ENCODE results near the gene EPB41L2.

Gene EPB41L2

GRCh38 chr6:131068165-131068564 is 5.1 kb upstream of the EPB41L2 start:
- Mint-ChIP-seq H3K9me3 (no peaks in the 10 kb centered on the region), H3K27me3 (no peaks in the 10 kb centered on the region), H3K36me3 (no peaks in the 10 kb centered on the region), H3K4me1 (peaks cover 8% of the 10 kb centered on the region), H3K4me3 (no peak overlapping the region), H3K27ac (no peak overlapping the region)

- Mint-ChIP-seq H3K4me3 (no peak overlapping the region), H3K36me3 (no peaks in the 10 kb centered on the region)
Measured at GRCh38 chr6:131067521-131067920, 4.5 kb upstream of the EPB41L2 start.

GRCh38 chr6:131065824-131066171 is 2.8 kb upstream of the EPB41L2 start:
- H3K4me3 Mint-ChIP-seq = no peak overlapping the region
- H3K9me3 Mint-ChIP-seq = no peaks in the 10 kb centered on the region
- no peak overlapping the region for H3K27ac Mint-ChIP-seq
- no peaks in the 10 kb centered on the region for H3K36me3 Mint-ChIP-seq
- H3K27me3 Mint-ChIP-seq = no peaks in the 10 kb centered on the region
- peaks cover 20% of the 10 kb centered on the region for H3K4me1 Mint-ChIP-seq

More at GRCh38 chr6:131067521-131067920, 4.5 kb upstream of the EPB41L2 start:
- no peaks in the 10 kb centered on the region for H3K9me3 Mint-ChIP-seq
- H3K27ac Mint-ChIP-seq = no peak overlapping the region
- H3K27me3 Mint-ChIP-seq = no peaks in the 10 kb centered on the region
- H3K4me1 Mint-ChIP-seq = peaks cover 8% of the 10 kb centered on the region

- H3K36me3 Mint-ChIP-seq = no peaks in the 10 kb centered on the region
- no peak overlapping the region for H3K4me3 Mint-ChIP-seq
- H3K4me1 Mint-ChIP-seq = peaks cover 25% of the 10 kb centered on the region
- H3K27ac Mint-ChIP-seq = no peak overlapping the region
- H3K27me3 Mint-ChIP-seq = no peaks in the 10 kb centered on the region
- no peaks in the 10 kb centered on the region for H3K9me3 Mint-ChIP-seq
Measured at GRCh38 chr6:131065112-131065823, 2.2 kb upstream of the EPB41L2 start.

GRCh38 chr6:131063764-131064272 is 773 bp upstream of the EPB41L2 start:
- H3K36me3 Mint-ChIP-seq = no peaks in the 10 kb centered on the region
- H3K4me3 Mint-ChIP-seq = peak overlapping the region; percentile 67
- no peaks in the 10 kb centered on the region for H3K27me3 Mint-ChIP-seq
- peak overlapping the region; percentile 57 for H3K27ac Mint-ChIP-seq
- peaks cover 27% of the 10 kb centered on the region for H3K4me1 Mint-ChIP-seq
- H3K9me3 Mint-ChIP-seq = no peaks in the 10 kb centered on the region

- H3K4me3 Mint-ChIP-seq = peak overlapping the region; percentile 81
- H3K36me3 Mint-ChIP-seq = no peaks in the 10 kb centered on the region
- no peak overlapping the region for H3K27ac Mint-ChIP-seq
- peaks cover 27% of the 10 kb centered on the region for H3K4me1 Mint-ChIP-seq
- H3K9me3 Mint-ChIP-seq = no peaks in the 10 kb centered on the region
- H3K27me3 Mint-ChIP-seq = no peaks in the 10 kb centered on the region
Measured at GRCh38 chr6:131062241-131063027, 611 bp downstream of the EPB41L2 start.

GRCh38 chr6:131061751-131062119 is 1.3 kb downstream of the EPB41L2 start:
- Mint-ChIP-seq H3K36me3 (no peaks in the 10 kb centered on the region), H3K9me3 (no peaks in the 10 kb centered on the region), H3K27ac (no peak overlapping the region), H3K4me1 (peaks cover 27% of the 10 kb centered on the region), H3K4me3 (peak overlapping the region; percentile 76), H3K27me3 (no peaks in the 10 kb centered on the region)

- no peaks in the 10 kb centered on the region for H3K27me3 Mint-ChIP-seq
- H3K9me3 Mint-ChIP-seq = no peaks in the 10 kb centered on the region
- peaks cover 27% of the 10 kb centered on the region for H3K4me1 Mint-ChIP-seq
- no peak overlapping the region for H3K27ac Mint-ChIP-seq
- peak overlapping the region; percentile 76 for H3K4me3 Mint-ChIP-seq
- H3K36me3 Mint-ChIP-seq = no peaks in the 10 kb centered on the region
Measured at GRCh38 chr6:131061041-131061750, 1.8 kb downstream of the EPB41L2 start.

GRCh38 chr6:131060311-131060710 is 2.7 kb downstream of the EPB41L2 start:
- Mint-ChIP-seq H3K4me3 (no peak overlapping the region), H3K36me3 (no peaks in the 10 kb centered on the region), H3K27me3 (no peaks in the 10 kb centered on the region), H3K4me1 (peaks cover 27% of the 10 kb centered on the region), H3K27ac (peak overlapping the region; percentile 64), H3K9me3 (no peaks in the 10 kb centered on the region)

- Mint-ChIP-seq H3K9me3 (peaks cover under 1% of the 10 kb centered on the region), H3K27me3 (no peaks in the 10 kb centered on the region), H3K36me3 (peaks cover 2% of the 10 kb centered on the region), H3K27ac (no peak overlapping the region), H3K4me3 (no peak overlapping the region), H3K4me1 (peaks cover 27% of the 10 kb centered on the region)
Measured at GRCh38 chr6:131059486-131059885, 3.6 kb downstream of the EPB41L2 start.

- Mint-ChIP-seq H3K4me1 (peaks cover 18% of the 10 kb centered on the region), H3K27me3 (no peaks in the 10 kb centered on the region), H3K36me3 (peaks cover 9% of the 10 kb centered on the region), H3K9me3 (peaks cover 8% of the 10 kb centered on the region), H3K27ac (no peak overlapping the region), H3K4me3 (no peak overlapping the region)
Measured at GRCh38 chr6:131058236-131058635, 4.8 kb downstream of the EPB41L2 start.

- Mint-ChIP-seq H3K4me1 (no peaks in the 10 kb centered on the region), H3K9me3 (peaks cover 8% of the 10 kb centered on the region), H3K4me3 (no peak overlapping the region), H3K36me3 (peaks cover 15% of the 10 kb centered on the region), H3K27me3 (no peaks in the 10 kb centered on the region), H3K27ac (no peak overlapping the region)
Measured at GRCh38 chr6:131054392-131055250, 8.4 kb downstream of the EPB41L2 start.

- H3K9me3 Mint-ChIP-seq = peaks cover 8% of the 10 kb centered on the region
Measured at GRCh38 chr6:131053546-131054240, 9.4 kb downstream of the EPB41L2 start.

GRCh38 chr6:131052181-131052580 is 10.9 kb downstream of the EPB41L2 start:
- H3K27me3 Mint-ChIP-seq = no peaks in the 10 kb centered on the region
- H3K36me3 Mint-ChIP-seq = peaks cover 17% of the 10 kb centered on the region
- H3K4me1 Mint-ChIP-seq = no peaks in the 10 kb centered on the region
- H3K27ac Mint-ChIP-seq = no peak overlapping the region
- peaks cover 8% of the 10 kb centered on the region for H3K9me3 Mint-ChIP-seq
- H3K4me3 Mint-ChIP-seq = no peak overlapping the region

More at GRCh38 chr6:131053546-131054240, 9.4 kb downstream of the EPB41L2 start:
- Mint-ChIP-seq H3K27me3 (no peaks in the 10 kb centered on the region), H3K4me3 (no peak overlapping the region), H3K4me1 (no peaks in the 10 kb centered on the region), H3K36me3 (peaks cover 15% of the 10 kb centered on the region), H3K27ac (no peak overlapping the region)

Measured in activated naive CD4-positive, alpha-beta T cell treated with anti-CD3 and anti-CD28 coated beads, Interleukin-2, amount 50 U/mL, for 24 hours (primary cell).